Activated CD4-positive, CD25-positive, alpha-beta regulatory T cell treated with anti-CD3 and anti-CD28 coated beads, Interleukin-2, amount 50 U/mL, for 24 hours (primary cell): ENCODE data around the gene HTN1.
"Not testable (repeated sequence)": the region's sequence is repeated elsewhere in the genome, so short reads cannot be mapped to it uniquely, and the experiment has no call there.

Experiments used
- ATAC-seq, 2 donors: fragments of 150-1000 bp; cut with Tn5 transposase; one replicate each; pipeline ENCODE4 v1.10.0; 2021; ENCODE audit warnings: mild to moderate bottlenecking in 1 of 2, moderate library complexity in 1 of 2

Gene HTN1

DNA sequence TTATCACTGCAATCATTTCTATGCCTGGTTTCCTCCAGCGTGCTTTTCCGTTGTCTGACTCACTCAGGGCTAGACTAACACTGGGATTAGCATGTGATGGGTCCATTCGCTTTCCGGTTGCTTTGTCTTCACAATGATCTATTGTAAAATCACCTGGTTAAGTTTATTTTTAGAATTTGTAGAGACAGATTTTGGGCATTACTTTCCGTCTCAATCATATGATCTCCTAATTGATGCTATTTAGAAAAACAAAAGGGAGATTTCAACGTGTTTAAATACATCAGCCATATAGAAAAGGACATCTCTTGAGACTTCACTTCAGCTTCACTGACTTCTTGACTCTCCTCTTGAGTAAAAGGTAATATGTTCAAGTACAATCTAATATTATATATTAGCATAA is at the start of gene HTN1:
HTN1 (plus strand) TSS at position 301 of the 400 bp plus-strand sequence. CDS start 2,639 bp downstream, outside the sequence.
- not testable (repeated sequence) for ATAC-seq

- ATAC-seq: no peak
Observed at GRCh38 chr4:70000711-70001110, 49.5 kb upstream of the HTN1 start.

DNA sequence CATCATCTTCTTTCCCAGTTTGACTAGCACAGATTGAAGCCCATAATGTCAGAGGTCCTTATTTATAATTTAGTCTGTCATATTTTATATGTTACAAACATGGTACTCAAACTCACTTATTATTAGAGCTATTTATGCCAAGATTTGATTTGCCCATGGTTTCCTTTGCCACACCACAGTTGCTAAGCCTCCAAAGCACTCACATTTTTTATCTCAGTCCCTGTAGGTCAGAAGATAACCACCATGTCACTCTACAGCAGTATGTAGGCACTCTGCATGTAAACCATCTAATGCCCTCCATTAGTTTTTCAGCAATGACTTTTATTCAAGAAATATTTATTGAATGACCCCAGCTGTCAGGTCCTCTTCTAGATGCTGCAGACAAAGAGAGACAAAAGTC is 47.7 kb upstream of the HTN1 start:
- no peak for ATAC-seq

DNA sequence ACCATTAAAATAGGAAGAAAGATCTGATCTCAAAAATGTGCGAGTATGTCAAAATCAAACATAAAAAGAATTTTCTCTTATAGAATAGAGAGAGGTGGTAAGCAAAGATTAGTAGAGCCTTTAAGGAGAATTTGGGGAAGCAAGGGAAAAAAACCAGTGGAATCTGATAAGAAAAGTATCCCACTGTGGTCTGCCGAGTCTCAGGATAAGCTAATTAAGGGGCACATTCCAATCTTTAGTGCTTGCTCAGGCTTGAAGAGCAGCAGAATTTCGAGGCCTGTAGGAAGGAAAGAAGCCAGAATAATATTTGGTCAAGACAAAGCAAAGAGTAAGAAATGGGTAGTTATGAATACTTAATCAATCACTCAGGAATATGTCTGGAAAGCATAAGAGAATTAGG is 41.5 kb upstream of the HTN1 start:
- no peak for ATAC-seq

DNA sequence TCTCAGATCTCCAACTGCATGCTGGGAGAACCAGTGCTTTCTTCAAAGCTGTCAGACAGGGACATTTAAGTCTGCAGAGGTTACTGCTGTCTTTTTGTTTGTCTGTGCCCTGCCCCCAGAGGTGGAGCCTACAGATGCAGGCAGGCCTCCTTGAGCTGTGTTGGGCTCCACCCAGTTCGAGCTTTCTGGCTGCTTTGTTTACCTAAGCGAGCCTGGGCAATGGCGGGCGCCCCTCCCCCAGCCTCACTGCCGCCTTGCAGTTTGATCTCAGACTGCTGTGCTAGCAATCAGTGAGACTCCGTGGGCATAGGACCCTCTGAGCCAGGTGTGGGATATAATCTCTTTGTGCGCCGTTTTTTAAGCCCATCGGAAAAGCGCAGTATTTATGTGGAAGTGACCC is 31.2 kb upstream of the HTN1 start:
- not testable (repeated sequence) for ATAC-seq

GRCh38 chr4:70023218-70023617 is 27.0 kb upstream of the HTN1 start:
- no peak for ATAC-seq

- no peak for ATAC-seq
Observed at GRCh38 chr4:70027011-70027410, 23.2 kb upstream of the HTN1 start.

DNA sequence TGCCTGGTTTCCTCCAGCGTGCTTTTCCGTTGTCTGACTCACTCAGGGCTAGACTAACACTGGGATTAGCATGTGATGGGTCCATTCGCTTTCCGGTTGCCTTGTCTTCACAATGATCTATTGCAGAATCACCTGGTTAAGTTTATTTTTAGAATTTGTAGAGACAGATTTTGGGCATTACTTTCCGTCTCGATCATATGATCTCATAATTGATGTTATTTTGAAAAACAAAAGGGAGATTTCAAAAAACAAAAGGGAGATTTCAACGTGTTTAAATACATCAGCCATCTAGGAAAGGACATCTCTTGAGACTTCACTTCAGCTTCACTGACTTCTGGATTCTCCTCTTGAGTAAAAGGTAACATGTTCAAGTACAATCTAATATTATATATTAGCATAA is 22.1 kb upstream of the HTN1 start, which contains the start of gene HTN3:
HTN3 (plus strand) TSS at position 301 of the 400 bp plus-strand sequence. CDS start 2,282 bp downstream, outside the sequence.
- ATAC-seq: not testable (repeated sequence)

- ATAC-seq: not testable (repeated sequence)
Observed at GRCh38 chr4:70037559-70037958, 12.7 kb upstream of the HTN1 start.

DNA sequence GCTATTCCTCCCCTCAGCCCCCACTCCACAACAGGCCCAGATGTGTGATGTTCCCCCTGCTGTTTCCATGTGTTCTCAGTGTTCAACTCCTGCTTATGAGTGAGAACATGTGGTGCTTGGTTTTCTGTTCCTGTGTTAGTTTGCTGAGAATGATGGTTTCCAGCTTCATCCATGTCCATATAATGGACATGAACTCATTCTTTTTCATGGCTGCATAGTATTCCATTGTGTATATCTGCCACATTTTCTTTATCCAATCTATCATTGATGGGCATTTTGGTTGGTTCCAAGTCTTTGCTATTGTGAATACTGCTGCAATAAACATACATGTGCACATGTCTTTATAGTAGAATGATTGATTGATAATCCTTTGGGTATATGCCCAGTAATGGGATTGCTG is 10.3 kb upstream of the HTN1 start:
- ATAC-seq: not testable (repeated sequence)

DNA sequence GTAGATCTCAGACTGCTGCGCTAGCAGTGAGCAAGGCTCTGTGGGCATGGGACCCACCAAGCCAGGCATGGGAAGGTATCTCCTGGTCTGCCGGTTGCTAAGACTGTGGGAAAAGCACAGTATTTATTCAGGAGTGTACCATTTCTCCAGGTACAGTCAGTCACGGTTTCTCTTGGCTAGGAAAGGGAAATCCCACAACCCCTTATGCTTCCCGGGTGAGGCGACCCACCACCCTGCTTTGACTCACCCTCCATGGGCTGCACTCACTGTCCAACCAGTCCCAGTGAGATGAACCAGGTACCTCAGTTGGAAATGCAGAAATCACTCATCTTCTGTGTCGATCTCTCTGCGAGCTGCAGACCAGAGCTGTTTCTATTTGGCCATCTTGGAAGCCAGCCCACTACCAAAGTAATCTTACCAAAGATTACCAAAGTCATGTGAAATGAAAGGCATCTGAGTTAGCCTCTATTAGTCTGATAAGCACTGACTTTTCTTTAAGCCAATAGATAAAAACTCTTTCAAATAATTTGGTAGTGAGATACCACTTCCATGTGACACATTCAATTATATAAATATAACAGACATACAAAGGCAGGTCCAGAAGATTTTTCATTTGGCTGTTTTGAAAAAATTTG is 8.5 kb upstream of the HTN1 start:
- no peak for ATAC-seq

DNA sequence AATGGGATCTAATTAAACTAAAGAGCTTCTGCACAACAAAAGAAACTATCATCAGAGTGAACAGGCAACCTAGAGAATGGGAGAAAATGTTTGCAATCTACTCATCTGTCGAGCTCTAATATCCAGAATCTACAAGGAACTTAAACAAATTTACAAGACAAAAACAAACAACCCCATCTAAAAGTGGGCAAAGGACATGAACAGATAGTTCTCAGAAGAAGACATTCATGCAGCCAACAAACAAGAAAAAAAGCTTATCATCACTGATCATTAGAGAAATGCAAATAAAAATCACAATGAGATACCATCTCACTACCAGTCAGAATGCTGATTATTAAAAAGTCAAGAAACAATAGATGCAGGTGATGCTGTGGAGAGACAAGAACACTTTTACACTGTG is 6.3 kb downstream of the HTN1 start:
- ATAC-seq: not testable (repeated sequence)

DNA sequence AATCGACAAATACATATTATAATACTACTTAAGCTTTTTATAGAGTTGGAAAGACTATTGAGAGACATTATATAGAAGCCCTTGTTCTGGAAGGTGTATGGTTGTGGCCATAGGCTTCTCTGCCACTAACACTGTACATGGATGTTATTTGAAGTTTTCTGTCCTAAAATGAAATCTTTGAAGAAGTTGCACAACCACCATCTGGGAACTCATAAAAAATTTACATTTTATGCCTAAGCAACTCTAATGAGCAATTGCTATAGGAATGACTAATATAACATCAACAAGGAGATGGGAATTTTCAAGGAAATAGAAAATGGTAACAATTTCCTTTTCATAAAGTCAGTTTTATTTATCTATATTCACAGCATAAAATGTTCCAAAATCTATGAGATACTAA is 7.4 kb downstream of the HTN1 start:
- ATAC-seq: no peak

- no peak for ATAC-seq
Observed at GRCh38 chr4:70059149-70059548, 8.9 kb downstream of the HTN1 start.

GRCh38 chr4:70062000-70062399 is 11.8 kb downstream of the HTN1 start:
- no peak for ATAC-seq

DNA sequence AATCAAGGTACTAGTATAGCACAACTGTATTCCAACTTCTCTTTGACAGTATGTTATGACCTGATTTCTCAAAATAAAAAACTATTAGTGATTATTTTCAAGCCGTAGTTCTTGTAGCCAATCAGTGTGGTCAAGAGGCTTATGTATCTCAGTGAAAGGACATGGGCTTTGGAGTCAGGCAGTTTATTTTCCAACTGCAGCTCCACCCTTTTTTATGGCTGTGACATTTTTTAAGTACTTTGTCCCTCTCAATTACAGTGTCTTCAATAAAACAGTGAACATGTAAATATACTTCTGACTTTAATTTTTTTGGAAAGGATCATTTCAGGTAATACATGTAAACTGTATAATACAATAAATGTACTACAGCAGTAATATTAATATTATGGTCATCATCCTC is 30.0 kb downstream of the HTN1 start:
- ATAC-seq: no peak

DNA sequence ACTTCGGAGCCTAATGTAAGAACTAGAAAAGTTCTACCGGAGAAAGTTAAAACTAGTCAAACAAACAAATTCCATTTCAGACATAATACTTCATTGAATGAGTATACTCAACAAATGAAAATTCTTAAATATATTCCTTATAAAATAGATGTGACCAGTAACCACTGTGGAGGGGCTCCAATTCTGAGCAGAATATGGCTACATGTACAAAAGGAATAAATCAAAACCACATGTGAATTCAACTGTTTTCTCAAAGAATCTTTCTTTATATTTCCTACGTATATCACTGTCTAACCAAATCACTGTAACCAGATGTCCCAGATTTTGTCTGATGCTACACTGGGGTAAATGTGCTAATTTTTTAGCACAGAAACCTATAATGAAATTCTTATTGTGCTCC is 49.0 kb downstream of the HTN1 start:
- ATAC-seq: no peak
